ENCODE data around the gene WWOX.

WWOX gene

GRCh38 chr16:78836802-78837491 is 737.5 kb downstream of the WWOX start:
- no peak for DNase-seq

- no peak for DNase-seq
Measured at GRCh38 chr16:78837706-78838105, 738.3 kb downstream of the WWOX start.

- no peak for DNase-seq
Measured at GRCh38 chr16:78838276-78838675, 738.8 kb downstream of the WWOX start.

GRCh38 chr16:78842950-78843349 is 743.5 kb downstream of the WWOX start:
- DNase-seq, result no peak

GRCh38 chr16:78843978-78844377 is 744.5 kb downstream of the WWOX start:
- no peak for DNase-seq

GRCh38 chr16:78844682-78845081 is 745.2 kb downstream of the WWOX start:
- no peak for DNase-seq

- no peak for DNase-seq
Measured at GRCh38 chr16:78851266-78851665, 751.8 kb downstream of the WWOX start.

GRCh38 chr16:78852081-78852635 is 752.7 kb downstream of the WWOX start:
- DNase-seq, result no peak

- DNase-seq, result no peak
Measured at GRCh38 chr16:78862022-78862421, 762.6 kb downstream of the WWOX start.

- DNase-seq, result no peak
Measured at GRCh38 chr16:78866521-78866920, 767.1 kb downstream of the WWOX start.

GRCh38 chr16:78869492-78869891 is 770.0 kb downstream of the WWOX start:
- DNase-seq, result no peak

GRCh38 chr16:78871241-78871640 is 771.8 kb downstream of the WWOX start:
- no peak for DNase-seq

- no peak for DNase-seq
Measured at GRCh38 chr16:78876671-78877070, 777.2 kb downstream of the WWOX start.

GRCh38 chr16:78877114-78877655 is 777.7 kb downstream of the WWOX start:
- no peak for DNase-seq

GRCh38 chr16:78878570-78878969 is 779.1 kb downstream of the WWOX start:
- no peak for DNase-seq

- DNase-seq, result no peak
Measured at GRCh38 chr16:78879011-78879410, 779.6 kb downstream of the WWOX start.

GRCh38 chr16:78882150-78882549 is 782.7 kb downstream of the WWOX start:
- no peak for DNase-seq

GRCh38 chr16:78882751-78883150 is 783.3 kb downstream of the WWOX start:
- DNase-seq, result no peak

- DNase-seq, result no peak
Measured at GRCh38 chr16:78884204-78884603, 784.8 kb downstream of the WWOX start.

- DNase-seq, result no peak
Measured at GRCh38 chr16:78889346-78889745, 789.9 kb downstream of the WWOX start.

- no peak for DNase-seq
Measured at GRCh38 chr16:78890373-78890895, 791.0 kb downstream of the WWOX start.

GRCh38 chr16:78892951-78893733 is 793.7 kb downstream of the WWOX start:
- DNase-seq, result no peak

- DNase-seq, result no peak
Measured at GRCh38 chr16:78894886-78895285, 795.4 kb downstream of the WWOX start.

- DNase-seq, result no peak
Measured at GRCh38 chr16:78895681-78896080, 796.2 kb downstream of the WWOX start.
